SIG-M5 (cell line): ENCODE measurements around the gene PAPOLG.
"Not testable (repeated sequence)": the region's sequence is repeated elsewhere in the genome, so short reads cannot be mapped to it uniquely, and the experiment has no call there.

Experiments
- DNase-seq: peaks from one replicate; lab custom pipeline; 2025; lab: John Stamatoyannopoulos, UW

PAPOLG gene

GRCh38 chr2:60823694-60824305 is 67.7 kb downstream of the PAPOLG start:
- no peak for DNase-seq

DNA sequence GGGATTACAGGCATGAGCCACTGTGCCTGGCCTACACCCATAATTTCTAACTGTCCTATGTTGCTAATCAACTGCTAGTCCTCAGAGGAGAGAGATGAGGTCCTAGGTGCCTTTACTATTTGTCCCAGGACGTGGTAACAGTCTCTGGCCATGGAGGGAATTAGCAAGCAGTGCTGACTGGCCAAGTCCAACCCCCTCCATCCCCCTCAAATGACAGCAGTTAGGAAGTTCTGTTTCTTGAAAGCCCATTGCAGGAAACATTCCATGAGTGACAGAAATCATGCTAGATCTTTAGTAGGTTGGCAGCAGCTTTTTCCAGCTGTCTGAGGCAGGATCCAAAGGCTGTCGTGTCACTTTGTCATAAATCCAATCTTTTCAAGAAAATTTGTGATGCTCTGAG is 69.6 kb downstream of the PAPOLG start:
- no peak for DNase-seq

GRCh38 chr2:60826111-60826510 is 70.0 kb downstream of the PAPOLG start:
- no peak for DNase-seq

- DNase-seq = not testable (repeated sequence)
Observed at GRCh38 chr2:60826860-60827259, 70.8 kb downstream of the PAPOLG start.

- DNase-seq = no peak
Observed at GRCh38 chr2:60827369-60827768, 71.3 kb downstream of the PAPOLG start.

- no peak for DNase-seq
Observed at GRCh38 chr2:60830991-60831390, 74.9 kb downstream of the PAPOLG start.

DNA sequence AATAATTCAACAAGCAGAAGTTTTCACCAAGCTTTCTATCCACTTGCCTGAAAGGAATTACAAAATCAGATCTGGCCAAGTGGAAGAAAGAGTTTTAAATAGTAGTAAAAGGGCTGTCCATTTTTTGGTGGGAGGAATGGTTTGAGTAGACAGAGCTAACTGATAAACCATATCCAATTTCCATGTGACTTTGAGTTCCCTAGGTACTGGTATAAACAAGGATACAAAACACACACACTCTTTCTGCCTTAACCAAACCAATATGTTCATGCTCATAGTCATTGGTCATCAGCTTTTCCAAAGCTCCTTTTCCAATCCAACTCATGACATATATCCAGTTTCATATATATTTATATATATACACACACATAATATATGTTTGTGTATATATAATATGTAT is 75.9 kb downstream of the PAPOLG start:
- no peak for DNase-seq

GRCh38 chr2:60832621-60833020 is 76.6 kb downstream of the PAPOLG start:
- no peak for DNase-seq

DNA sequence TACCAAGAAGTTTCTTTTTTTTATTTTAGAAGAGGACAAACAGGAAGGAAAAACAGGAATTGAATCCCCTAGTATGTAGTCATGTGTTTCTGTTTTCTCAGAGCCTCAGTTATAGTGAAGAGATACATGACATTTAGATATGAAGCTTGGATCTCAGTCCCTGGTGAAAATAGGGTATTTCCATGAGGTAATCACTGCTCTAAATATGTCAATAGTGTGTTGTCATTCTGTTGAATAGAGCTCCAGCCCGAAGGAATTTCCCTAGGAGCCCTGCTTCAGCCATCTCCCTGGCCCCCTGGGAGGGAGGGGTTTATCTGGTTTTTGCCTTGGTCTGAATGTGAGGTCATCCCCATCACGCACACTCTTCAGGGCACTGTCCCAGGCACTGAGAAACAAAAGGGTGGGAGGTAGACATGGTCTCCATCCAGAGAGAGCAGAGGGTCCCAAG is 78.2 kb downstream of the PAPOLG start:
- no peak for DNase-seq

DNA sequence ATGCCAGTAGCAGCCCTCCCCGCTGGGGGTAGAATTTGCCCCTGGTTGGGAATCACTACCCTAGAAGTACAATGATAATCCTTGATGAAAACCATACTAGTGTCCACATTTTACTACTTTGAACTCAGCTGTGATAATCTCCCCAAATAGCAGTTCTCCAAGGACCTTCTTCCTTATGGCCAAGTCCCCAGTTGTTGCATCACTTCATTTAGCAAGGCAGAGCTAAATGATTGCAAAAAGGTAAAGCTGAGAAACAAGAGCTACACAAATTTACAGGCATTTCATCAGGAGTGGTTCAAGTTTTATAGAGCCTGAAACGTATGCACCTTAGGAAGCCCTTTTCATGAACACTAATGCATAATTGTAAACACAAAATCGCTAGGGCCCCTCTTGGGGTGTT is 80.4 kb downstream of the PAPOLG start:
- DNase-seq = no peak

GRCh38 chr2:60837123-60837522 is 81.1 kb downstream of the PAPOLG start:
- DNase-seq = no peak

GRCh38 chr2:60838481-60838880 is 82.4 kb downstream of the PAPOLG start:
- no peak for DNase-seq

DNA sequence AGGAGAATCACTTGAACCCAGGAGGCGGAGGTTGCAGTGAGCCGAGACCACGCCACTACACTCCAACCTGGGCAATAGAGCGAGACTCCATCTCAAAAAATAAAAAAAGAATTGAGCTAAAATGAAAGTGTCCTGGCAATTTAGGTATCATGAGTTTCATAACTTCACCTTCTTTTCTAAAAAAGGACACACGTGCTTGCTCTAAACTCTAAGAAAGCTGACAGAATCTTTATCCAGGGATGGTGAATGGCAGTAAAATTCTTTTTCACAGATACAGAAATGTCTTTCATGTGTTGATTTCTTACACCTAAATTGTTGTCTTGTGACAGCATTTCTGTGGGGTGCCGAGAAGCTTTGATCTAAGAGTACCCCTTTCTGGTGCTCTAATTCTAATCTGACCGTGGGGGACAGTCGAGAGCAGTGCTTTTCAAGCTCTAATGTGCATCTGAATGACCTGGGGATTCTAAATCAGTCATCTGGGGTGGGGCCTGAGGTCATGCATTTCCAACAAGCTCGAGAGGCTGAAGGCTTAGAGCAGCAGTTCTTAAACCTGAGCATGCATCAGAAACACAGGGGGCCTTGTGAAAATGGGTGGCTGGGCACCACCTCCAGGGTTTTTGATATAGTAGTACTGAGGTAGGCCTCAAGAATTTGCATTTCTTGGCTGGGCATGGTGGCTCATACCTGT is 83.2 kb downstream of the PAPOLG start:
- DNase-seq = no peak

GRCh38 chr2:60840880-60841279 is 84.8 kb downstream of the PAPOLG start:
- no peak for DNase-seq

DNA sequence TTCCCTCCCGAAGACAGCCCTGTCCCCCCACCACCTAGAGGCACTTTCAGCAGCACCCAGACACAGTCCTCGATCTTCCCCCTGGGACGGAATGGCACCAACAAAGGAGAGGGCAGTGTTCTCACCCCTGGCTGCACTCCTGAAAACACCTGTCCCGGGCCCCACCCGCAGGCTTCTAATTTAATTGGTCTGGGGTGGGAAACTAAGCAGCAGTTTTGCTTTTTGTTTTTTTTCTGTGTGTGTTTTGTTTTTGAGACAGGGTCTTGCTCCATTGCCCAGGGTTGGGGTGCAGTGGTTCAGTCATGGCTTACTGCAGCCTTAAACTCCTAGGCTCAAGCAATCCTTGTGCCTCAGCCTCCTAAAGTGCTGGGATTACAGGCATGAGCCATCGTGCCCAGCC is 86.9 kb downstream of the PAPOLG start:
- no peak for DNase-seq

- no peak for DNase-seq
Observed at GRCh38 chr2:60844105-60844504, 88.0 kb downstream of the PAPOLG start.

GRCh38 chr2:60847854-60848253 is 91.8 kb downstream of the PAPOLG start:
- DNase-seq = no peak
